Hindlimb muscle (tissue), 1 donor: ENCODE results near the gene GPI. TPM values are rescaled to one million over a fixed set of nuclear protein-coding genes. Genes with fewer than 3 reads are reported as not detected.
"Not testable (repeated sequence)": the region's sequence is repeated elsewhere in the genome, so short reads cannot be mapped to it uniquely, and the experiment has no call there.

ENCODE experiments used
- DNase-seq: peaks from one replicate; pipeline ENCODE4 v3.0.0-alpha.2; 2013
- polyA plus RNA-seq: library from polyadenylated mRNA; unstranded; fragments of 120-200 nt; gene quantifications from one replicate; pipeline ENCODE4 v1.2.1, GENCODE V29; 2013; ENCODE audit not compliant: insufficient read length

The GPI gene
- polyA plus RNA-seq, 1 donor: 201 TPM

DNA sequence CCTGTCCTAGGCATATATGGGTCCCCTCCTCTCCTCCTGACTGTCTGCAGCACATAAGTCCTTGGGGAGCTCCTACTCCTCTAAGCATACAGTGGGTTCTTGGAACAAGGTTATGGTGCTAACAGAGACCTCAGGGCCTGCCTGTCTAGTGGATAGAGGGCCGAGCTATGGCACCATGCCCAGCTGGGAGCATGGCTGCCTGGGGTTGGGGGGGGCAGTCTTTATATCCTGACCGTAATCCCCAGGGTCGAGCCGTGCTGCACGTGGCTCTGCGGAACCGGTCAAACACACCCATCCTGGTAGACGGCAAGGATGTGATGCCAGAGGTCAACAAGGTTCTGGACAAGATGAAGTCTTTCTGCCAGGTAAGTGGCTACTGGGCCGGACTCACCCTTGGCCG is 3.3 kb downstream of the GPI start:
- no peak for DNase-seq

DNA sequence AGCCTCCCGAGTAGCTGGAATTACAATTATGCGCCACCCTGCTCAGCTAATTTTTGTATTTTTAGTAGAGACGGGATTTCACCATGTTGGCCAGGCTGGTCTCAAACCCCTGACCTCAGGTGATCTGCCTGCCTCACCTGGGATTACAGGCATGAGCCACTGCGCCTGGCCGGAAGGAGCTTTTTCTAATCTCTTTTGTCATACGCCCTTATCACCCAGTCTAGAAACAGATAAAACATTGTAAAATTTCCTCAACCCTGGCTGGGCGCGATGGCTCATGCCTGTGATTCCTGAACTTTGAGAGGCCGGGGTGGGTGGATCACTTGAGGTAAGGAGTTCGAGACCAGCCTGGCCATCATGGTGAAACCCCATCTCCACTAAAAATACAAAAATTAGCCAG is 4.2 kb downstream of the GPI start:
- not testable (repeated sequence) for DNase-seq

DNA sequence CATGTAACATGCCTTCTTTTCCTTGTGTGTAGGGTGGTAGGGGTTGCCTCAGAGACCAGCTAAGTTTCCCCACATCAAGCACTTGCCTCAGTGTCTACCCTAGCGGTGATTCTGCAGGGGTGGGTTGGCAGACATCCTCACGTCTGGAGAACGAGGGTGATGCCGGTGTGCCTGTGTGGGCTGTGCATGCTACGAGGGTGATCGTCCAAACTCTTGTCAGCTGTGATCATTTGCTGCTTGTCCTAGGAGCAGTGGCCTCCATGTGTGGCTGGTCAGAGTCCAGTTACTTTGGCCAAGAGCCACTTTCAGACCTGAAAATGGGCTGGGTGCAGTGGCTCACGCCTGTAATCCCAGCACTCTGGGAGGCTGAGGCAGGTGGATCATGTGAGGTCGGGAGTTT is 5.1 kb downstream of the GPI start:
- no peak for DNase-seq

DNA sequence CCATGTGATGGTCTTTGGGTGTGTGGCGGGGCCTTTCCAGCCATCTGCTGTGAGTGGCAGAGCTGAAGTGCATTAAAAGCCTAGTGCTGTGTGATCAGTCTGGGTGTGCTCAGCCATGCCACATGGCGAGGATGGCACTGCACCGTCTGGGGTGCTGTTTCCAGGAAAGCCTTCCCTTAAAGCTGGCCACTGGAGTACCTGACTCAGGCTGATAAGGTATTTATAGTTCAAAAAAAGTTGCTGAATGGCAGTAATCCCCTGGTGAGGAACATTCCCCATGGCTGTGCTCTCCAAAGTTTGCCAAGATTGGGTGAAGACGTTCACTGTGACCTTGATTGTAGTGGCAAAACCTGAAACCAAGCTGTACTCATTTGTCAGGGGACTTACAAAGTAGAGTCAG is 6.0 kb downstream of the GPI start:
- DNase-seq: no peak

DNA sequence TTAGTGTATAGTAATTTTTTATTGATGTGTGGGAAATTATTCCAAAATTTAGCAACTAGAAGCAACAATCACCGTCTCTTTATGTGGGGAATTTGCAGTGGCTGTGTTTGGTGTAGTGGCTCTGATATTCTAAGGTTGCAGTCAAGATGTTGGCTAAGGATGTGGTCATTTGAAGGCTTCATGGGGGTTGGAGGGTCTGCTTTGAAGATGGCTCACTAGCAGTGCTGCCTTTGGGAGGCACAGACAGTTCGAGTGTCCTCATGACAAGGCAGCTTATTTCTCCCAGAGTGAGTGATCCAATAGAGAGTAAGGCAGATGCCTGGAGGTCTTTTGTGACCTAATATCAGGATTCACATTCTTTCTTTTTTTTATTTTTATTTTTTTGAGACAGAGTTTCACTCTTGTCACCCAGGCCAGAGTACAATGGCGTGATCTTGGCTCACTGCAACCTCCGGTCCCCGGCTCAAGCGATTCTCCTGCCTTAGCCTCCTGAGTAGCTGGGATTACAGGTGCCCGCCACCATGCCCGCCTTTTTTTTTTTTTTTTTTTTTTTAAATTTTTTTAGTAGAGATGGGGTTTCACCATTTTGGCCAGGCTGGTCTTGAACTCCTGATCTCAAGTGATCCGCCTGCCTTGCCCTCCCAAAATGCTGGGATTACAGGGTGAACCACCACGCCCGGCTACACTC is 8.7 kb downstream of the GPI start:
- no peak for DNase-seq

DNA sequence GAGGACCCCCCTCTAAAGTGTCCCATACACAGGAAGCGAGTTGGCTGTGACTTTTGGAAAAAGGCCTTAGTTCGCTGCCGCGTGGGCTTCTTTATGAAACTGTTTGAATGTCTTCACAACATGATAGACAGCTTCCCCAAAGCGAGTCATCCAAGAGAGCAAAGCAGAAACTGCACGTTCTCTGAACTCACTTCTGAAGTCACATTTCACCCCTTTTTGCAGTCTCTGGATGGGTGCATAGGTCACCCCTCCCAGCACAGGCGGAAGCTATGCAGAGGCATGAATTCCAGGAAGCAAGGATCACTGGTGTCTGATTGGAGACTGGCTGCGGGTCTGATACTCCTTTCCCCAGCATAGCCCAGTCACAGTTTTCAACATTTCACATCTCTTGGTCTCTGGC is 10.6 kb downstream of the GPI start:
- no peak for DNase-seq

DNA sequence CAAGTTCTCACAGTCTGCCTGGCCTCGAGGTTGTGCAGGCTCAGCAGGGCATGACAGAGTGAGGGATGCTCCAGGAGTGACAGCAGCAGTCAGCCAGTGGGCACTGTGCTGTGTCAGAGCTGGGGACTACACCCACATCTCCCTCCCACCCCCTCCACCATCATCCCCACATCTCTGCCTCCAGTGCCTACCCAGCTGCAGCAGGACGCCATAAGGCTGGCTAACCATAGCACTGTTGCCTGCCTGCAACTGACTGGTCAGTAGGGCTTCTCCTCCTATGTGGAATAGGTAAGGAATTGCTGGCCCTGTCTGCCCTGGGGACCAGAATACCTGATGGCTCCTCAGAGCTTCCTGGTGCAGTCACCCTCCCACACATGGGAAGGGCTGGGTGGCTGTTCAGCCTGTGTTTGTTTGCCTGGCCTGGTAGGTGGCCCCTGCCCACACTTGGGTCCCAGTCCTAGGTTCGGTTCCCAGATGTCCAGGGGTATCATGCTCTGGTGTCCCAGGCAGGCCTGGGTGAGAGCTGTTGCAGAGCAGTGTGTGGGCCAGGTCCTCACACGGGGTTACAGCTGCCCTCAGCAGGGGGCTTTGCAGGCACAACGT is 15.7 kb downstream of the GPI start:
- no peak for DNase-seq

DNA sequence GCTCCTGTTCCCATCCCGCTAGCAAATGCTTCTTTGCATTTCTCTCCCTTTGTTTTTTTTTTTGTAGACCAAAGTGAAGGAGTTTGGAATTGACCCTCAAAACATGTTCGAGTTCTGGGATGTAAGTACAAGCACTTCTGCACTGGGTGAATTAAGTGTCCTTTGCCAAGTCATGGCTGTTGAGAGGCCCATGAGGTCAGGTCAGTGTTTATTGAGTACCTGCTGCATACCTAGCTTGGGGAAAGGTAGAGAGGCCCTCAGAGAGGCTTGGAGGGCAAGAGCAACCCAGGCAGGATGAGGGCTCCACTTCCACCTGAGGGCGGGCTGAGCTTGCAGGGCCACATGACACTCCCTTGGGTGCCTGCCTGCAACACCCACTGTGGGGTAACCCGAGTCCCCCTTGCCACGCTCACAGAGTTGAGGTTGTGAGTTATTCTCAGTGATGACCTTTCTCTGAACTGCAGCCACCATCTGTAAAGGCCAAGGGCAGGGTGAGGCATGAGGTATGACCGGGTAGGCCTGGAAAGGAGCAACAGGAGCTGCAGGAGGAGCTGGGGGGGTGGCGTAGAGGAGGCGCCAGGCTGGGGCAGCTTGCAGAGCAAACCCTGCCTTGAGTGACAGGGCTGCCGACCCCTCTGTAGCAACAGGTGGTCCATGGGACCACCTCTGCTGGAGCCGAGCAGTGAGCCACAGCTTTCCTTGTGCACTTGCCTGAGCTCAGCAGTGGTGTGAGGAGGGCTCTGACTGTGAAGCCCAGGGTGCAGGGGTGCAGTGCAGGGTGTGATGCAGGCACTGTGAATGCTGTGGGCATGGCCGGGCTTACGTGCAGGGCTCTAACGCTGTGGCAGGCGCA is 16.6 kb downstream of the GPI start:
- DNase-seq: no peak

DNA sequence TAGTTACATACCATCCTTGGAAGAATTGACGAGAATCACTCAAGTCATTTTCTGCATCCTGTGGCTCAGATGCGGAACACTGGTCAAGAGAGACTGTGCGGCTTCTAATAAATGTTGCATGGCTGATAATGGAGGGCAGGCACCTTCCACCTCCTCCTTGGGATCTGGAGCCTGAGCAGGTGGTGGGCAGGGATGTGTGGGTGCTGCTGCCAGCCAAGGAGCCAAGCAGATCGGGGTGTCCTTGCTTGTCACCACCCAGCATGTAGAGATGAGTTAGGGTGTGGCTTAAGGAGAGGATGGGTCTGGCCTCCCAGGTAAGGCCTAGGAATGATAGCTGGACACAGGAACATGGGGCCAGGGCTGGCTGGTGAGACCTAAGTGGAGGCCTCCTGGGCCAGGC is 17.5 kb downstream of the GPI start:
- no peak for DNase-seq

DNA sequence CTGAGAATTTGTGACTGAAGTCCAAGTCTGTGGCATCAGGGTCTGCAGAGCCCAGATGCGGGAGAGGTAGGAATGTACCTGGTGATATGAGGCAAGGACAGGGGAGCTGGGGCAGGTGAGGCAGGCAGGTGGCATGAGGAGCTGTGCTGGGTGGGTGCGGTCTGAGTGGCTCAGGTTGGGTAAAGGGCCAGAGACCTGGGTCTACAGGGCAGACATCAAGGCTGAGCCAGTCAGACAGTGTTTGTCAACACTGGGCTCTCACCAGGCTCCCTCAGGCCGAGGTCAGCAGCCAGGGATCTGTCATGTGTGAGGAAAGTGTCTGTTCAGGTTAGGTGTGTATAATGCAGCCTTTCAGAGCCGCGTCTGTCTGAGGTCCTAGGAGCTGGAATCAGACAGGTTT is 18.6 kb downstream of the GPI start:
- no peak for DNase-seq

DNA sequence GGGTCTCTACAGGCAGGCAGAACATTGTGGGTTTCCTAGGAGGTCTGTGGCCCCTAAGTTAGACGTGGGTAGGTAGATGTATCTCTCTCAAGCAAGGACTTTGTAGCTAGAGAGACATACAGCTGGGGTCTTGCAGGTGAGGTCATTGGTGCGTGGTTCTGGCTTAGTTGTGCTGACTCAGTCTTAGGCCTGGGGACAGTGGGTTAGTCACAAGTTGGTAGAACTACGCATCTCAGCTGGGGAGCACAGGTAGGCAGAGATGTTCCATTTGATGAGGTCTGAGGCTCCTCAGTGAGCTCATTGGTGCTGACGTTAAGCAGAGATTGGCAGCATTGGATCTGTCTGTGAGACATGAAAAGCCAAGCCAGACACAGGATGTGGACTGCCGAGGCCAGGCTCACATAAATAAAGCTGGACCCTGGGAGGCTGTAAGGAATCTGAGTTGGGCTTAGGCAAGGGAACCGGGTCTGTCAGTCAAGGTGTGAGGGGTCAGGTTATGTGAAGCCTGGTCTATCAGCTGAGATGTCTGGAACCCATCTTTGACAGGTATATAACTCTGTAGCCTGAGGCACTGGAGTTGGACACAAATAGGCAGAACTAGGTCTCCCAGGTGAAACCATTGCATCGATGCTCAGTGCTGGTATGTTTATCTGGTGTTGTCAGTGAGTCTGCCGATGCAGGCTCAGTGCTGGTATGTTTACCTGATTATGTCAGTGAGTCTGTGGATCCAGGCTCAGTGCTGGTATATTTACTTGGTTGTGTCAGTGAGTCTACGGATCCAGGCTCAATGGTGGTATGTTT is 21.8 kb downstream of the GPI start:
- no peak for DNase-seq

DNA sequence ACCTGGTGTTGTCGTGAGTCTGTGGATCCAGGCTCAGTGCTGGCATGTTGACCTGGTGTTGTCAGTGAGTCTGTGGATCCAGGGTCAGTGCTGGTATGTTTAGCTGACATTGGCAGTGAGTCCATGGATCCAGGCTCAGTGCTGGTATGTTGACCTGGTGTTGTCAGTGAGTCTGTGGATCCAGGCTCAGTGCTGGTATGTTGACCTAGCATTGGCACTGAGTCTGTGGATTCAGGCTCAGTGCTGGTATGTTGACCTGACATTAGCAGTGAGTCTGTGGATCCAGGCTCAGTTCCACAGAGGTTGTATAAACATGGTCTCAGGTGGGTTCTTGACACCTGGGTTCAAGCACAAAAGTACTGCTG is 22.4 kb downstream of the GPI start:
- no peak for DNase-seq

DNA sequence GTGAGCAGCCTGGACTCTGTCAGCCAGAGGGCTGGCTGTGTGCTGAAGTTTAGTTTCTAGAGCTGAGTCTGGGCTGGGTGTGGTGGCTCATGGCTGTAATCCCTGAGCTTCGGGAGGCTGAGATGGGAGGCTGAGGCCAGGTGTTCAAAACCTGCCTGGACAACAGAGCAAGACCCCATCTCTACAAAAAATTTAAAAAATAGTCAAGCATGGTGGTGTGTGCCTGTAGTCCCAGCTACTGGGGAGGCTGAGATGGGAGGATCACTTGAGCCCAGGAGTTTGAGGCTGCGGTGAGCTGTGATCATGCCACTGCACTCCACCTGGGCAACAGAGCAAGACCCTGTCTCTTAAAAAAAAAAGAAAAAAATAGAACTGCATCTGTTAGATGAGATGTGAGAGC is 23.7 kb downstream of the GPI start:
- not testable (repeated sequence) for DNase-seq

DNA sequence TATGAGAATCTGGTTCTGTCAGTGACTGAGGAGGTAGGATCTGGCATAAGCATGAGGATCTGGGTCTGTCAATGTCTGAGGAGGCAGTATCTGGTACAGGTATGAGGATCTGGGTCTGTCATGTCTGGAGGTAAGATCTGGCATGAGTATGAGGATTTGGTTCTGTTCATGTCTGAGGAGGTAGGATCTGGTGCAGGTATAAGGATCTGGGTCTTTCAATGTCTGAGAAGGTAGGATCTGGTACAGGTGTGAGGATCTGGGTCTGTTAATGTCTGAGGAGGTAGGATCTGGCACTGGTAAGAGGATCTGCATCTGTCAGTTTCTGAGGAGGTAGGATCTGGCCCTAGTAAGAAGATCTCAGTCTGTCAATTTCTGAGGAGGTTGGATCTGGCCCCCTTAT is 26.8 kb downstream of the GPI start:
- DNase-seq: no peak

DNA sequence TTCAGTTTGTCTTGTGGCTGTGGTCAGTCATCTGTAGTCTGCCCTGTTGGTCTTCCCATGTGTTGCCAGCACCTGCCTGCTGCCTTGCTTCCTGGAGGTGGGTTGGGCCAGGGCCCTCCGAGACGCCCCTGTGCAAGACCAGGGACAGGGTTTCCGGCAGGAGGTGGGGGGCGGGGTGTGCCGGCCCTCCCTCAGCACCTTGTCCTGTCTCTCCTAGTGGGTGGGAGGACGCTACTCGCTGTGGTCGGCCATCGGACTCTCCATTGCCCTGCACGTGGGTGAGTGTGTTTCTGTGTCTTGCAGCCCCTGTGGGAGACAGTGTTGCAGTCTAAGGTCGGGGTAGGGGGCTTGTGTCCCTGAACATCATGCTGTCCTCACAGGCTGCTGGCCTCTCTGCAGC is 28.0 kb downstream of the GPI start:
- no peak for DNase-seq

DNA sequence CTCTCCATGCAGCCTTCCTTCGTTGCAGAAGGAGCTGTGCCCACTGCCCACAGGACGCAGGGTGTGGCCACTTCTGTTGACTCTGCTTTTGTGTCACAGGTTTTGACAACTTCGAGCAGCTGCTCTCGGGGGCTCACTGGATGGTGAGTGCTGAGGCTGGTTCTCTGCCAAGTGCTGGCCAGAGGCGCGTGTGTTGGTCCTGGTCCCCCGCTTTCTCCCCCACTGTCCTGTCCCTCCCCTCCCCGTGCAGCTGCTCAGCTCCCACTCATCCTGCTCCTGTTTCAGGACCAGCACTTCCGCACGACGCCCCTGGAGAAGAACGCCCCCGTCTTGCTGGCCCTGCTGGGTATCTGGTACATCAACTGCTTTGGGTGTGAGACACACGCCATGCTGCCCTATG is 28.6 kb downstream of the GPI start:
- DNase-seq: peak; percentile 60

DNA sequence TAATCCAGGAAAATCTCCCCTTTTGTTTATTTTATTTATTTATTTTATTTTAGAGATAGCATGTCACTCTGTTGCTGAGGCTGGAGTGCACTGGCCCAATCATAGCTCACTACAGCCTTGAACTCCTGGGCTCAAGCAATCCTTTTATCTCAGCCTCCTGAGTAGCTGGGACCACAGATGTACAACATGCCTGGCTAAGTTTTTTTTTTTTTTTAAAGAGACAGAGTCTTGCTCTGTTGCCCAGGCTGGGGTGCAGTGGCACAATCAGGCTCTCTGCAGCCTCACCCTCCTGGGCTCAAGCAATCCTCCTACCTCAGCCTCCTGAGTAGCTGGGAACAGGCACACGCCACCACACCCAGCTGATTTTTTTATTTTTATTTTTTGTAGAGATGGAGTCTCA is 32.9 kb downstream of the GPI start:
- DNase-seq: no peak

DNA sequence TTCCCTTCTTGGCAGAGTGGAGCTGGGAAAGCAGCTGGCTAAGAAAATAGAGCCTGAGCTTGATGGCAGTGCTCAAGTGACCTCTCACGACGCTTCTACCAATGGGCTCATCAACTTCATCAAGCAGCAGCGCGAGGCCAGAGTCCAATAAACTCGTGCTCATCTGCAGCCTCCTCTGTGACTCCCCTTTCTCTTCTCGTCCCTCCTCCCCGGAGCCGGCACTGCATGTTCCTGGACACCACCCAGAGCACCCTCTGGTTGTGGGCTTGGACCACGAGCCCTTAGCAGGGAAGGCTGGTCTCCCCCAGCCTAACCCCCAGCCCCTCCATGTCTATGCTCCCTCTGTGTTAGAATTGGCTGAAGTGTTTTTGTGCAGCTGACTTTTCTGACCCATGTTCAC is 34.9 kb downstream of the GPI start:
- no peak for DNase-seq

DNA sequence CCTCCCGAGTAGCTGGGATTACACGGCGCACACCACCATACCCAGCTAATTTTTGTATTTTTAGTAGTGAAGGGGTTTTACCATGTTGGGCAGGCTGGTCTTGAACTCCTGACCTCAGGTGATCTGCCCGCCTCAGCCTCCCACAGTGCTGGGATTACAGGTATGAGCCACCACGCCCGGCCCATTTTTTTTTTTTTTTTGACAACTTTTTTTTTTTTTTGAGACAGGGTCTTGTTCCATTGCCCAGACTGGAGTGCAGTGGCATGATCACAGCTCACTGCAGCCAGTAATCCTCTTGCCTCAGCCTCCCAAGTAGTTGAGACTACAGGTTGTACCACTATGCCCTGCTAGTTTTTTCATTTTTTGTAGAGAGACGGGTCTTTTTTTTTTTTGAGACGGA is 35.8 kb downstream of the GPI start:
- not testable (repeated sequence) for DNase-seq

DNA sequence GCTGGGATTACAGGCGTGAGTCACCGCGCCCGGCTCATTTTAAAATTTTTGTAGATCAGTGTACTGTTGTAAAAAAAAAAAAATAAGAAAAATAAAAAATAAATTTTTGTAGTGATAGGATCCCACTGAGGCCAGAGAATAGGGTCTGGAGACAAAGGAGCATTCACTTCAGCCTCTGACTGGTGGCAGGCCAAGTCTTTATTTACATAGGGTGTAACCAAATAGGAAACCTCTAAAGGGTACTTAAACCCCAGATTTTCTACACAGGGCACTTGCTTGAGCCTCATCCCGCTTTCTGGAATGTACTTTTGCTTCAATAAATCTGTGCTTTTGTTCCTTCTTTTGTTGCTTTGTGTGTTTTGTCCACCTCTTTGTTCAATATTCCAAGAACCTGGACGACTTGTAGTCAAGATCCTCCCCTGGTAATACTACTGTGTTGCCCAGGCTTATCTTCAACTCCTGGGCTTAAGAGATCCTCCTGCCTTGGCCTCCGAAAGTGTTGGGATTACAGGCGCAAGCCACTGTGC is 37.1 kb downstream of the GPI start:
- DNase-seq: no peak

DNA sequence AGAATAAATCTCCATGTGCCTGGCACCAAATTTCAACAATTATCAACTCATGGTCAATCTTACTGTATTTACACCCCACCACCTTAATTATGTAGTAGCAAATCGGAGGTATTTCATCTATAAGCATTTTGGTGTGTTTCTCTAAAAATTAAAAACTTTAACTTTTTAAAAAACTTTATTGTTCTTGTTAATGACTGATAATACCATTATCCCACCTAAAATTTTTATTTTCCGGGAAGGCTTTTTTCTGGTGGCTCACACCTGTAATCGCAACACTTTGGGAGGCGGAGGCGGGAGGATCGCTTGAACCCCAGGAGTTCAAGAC is 38.8 kb downstream of the GPI start:
- no peak for DNase-seq

DNA sequence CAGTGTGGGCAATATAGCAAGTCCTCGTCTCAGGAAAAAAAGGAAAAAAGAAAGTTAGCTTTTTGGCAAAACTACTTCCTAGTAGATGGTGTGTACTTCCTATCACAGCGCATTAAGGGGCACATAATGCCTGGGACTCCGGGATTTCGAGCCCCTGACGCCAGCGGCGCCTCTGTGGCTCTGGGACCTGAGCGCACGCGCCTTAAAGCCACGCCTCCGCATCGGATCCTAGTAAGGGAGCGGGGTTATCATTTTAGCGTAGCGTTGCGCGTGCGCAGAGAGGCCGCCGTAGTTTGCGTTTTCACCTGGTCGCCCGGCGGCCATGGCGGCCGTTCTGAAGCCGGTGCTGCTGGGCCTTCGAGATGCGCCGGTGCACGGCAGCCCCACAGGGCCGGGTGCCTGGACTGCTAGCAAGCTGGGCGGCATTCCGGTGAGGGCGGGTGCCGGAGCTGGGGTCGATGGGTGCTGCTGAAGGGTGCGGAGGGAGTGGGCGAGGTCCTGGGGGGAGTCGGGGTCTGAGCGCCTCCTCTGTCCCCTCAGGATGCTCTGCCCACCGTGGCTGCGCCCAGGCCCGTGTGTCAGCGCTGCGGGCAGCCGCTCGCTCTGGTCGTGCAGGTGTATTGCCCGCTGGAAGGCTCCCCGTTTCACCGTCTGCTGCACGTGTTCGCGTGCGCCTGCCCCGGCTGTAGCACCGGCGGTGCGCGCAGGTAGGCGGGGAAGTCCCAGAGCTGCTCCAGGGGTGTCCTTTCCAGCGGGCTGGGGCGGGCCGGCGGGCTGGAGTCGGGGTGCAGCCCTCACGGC is 39.3 kb downstream of the GPI start, which contains the start of gene PDCD2L:
Gene PDCD2L, plus strand, starts transcription at position 291 of the 801 bp plus-strand sequence. Its CDS starts 32 bp downstream, at position 323.
- peak; percentile 88 for DNase-seq
